ENCODE measurements around the gene SOCS4. TPM values are rescaled to one million over a fixed set of nuclear protein-coding genes. Genes with fewer than 3 reads are reported as not detected.

Gene SOCS4
- total RNA-seq, 1 experiment from 2014 or later = 35.5 TPM

DNA sequence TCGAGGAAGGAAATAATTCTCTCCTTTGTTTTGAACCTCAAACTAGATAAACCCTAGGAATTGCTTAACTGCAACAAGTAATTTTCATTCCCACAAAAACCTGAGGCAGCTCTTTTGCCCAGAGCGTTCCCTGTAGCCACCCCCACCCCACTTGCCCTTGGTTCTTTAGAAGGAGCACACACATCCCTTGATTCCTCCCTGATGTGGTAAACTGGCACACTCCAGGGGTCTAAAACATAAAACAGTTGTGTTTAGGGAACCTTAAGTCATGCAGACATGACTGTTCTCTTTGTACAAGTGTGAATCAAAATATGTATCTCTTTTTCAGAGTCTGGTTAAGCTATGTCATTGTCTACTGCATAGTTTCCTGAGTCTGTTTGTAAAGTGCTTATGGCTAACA, 38.4 kb downstream of the SOCS4 start:
- CTCF ChIA-PET = no interaction called here
- no peak for TF ChIP-seq EZH2 (IDR thresholded peaks at IDR 0.05; ENCODE audit: borderline replicate concordance, low read depth, low read length, poor library complexity, severe bottlenecking)
- TF ChIP-seq, protein P1, sequence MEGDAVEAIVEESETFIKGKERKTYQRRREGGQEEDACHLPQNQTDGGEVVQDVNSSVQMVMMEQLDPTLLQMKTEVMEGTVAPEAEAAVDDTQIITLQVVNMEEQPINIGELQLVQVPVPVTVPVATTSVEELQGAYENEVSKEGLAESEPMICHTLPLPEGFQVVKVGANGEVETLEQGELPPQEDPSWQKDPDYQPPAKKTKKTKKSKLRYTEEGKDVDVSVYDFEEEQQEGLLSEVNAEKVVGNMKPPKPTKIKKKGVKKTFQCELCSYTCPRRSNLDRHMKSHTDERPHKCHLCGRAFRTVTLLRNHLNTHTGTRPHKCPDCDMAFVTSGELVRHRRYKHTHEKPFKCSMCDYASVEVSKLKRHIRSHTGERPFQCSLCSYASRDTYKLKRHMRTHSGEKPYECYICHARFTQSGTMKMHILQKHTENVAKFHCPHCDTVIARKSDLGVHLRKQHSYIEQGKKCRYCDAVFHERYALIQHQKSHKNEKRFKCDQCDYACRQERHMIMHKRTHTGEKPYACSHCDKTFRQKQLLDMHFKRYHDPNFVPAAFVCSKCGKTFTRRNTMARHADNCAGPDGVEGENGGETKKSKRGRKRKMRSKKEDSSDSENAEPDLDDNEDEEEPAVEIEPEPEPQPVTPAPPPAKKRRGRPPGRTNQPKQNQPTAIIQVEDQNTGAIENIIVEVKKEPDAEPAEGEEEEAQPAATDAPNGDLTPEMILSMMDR (conservative IDR thresholded peaks at IDR 0.05; ENCODE audit: low read depth, low read length) = no peak
- no peak for DNase-seq (ENCODE audit: low spot score)
- Histone ChIP-seq H3K27ac (ENCODE audit: low read depth, low read length, poor library complexity, severe bottlenecking) (no peak overlapping the region), H3K27me3 (replicated peaks; ENCODE audit: insufficient read depth, low read depth, low read length, poor library complexity) (no peaks in the 10 kb centered on the region), H3K4me1 (ENCODE audit: insufficient read depth, low read length, poor library complexity, severe bottlenecking) (peaks cover 3% of the 10 kb centered on the region), H3K4me3 (ENCODE audit: low read depth, low read length, poor library complexity, severe bottlenecking) (no peak overlapping the region), H3K9me3 (ENCODE audit: low read depth, low read length, poor library complexity, severe bottlenecking) (no peaks in the 10 kb centered on the region), H3K36me3 (ENCODE audit: insufficient read depth, low read length, poor library complexity, severe bottlenecking) (peaks cover 64% of the 10 kb centered on the region)
- POLR2A ChIA-PET (ENCODE audit: low non-redundant PET) = no interaction called here
- TSS peak; percentile 16 for BruUV-seq (replicated peaks)
- intact Hi-C loops (cut with micrococcal nuclease; ENCODE audit: unreplicated experiment) = no loop called here

DNA sequence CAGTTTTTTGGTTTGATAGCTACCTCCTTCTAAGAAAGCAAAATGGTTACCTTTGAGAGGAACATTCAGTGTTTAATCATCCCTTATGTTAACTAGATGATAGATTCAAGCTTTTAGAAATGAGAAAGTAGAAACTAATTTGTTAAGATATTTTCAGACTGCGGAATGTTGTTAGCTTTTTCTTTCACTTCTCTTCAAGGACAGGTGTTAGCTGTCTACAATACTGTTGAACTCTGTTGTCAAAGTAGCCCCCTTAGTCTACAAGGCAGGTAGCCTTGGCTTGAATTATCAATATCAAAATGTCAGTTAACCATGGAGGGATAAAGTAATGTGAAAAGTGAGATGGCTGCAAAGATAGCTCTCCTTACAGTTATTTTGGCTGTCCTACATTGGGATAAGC, 39.2 kb downstream of the SOCS4 start:
- TF ChIP-seq EZH2 (IDR thresholded peaks at IDR 0.05; ENCODE audit: borderline replicate concordance, low read depth, low read length, poor library complexity, severe bottlenecking) = no peak
- TF ChIP-seq, protein P1 (conservative IDR thresholded peaks at IDR 0.05; ENCODE audit: low read depth, low read length) = no peak
- BruUV-seq (replicated peaks) = no TSS peak
- Histone ChIP-seq H3K27me3 (replicated peaks; ENCODE audit: insufficient read depth, low read depth, low read length, poor library complexity) (no peaks in the 10 kb centered on the region), H3K4me1 (ENCODE audit: insufficient read depth, low read length, poor library complexity, severe bottlenecking) (peaks cover 3% of the 10 kb centered on the region), H3K9me3 (ENCODE audit: low read depth, low read length, poor library complexity, severe bottlenecking) (no peaks in the 10 kb centered on the region), H3K36me3 (ENCODE audit: insufficient read depth, low read length, poor library complexity, severe bottlenecking) (peaks cover 59% of the 10 kb centered on the region), H3K4me3 (ENCODE audit: low read depth, low read length, poor library complexity, severe bottlenecking) (no peak overlapping the region), H3K27ac (ENCODE audit: low read depth, low read length, poor library complexity, severe bottlenecking) (no peak overlapping the region)
- intact Hi-C loops (cut with micrococcal nuclease; ENCODE audit: unreplicated experiment) = no loop called here
- CTCF ChIA-PET = no interaction called here
- POLR2A ChIA-PET (ENCODE audit: low non-redundant PET) = no interaction called here
- DNase-seq (ENCODE audit: low spot score) = no peak

DNA sequence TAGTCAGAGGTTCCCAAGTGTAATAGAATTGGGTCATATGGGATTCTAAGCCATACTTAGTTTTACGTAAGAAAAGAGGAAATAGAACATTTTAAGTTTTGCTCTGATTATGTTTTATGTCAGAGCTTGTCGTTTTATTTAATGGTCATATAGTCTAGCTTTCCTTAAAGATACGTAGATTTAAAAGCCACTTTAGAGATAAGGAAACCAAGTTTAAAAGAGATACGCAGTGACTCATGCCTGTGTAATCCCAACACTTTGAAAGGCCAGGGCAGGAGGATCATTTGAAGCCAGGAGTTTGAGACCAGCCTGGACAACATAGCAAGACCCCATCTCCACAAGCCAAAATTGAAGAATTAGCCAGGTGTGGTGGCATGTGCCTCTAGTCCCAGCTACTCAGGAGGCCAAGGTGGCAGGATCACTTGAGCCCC, 44.0 kb downstream of the SOCS4 start:
- intact Hi-C loops (cut with micrococcal nuclease; ENCODE audit: unreplicated experiment) = no loop called here
- H3K4me1 ChIP-seq (ENCODE audit: insufficient read depth, low read length, poor library complexity, severe bottlenecking) = peaks cover 30% of the 10 kb centered on the region
- no peak for DNase-seq (ENCODE audit: low spot score)
- H3K4me3 ChIP-seq (ENCODE audit: low read depth, low read length, poor library complexity, severe bottlenecking) = no peak overlapping the region
- H3K9me3 ChIP-seq (ENCODE audit: low read depth, low read length, poor library complexity, severe bottlenecking) = no peaks in the 10 kb centered on the region
- TF ChIP-seq, protein P1 (conservative IDR thresholded peaks at IDR 0.05; ENCODE audit: low read depth, low read length) = no peak
- no peak for TF ChIP-seq EZH2 (IDR thresholded peaks at IDR 0.05; ENCODE audit: borderline replicate concordance, low read depth, low read length, poor library complexity, severe bottlenecking)
- peaks cover 12% of the 10 kb centered on the region for H3K36me3 ChIP-seq (ENCODE audit: insufficient read depth, low read length, poor library complexity, severe bottlenecking)
- H3K27ac ChIP-seq (ENCODE audit: low read depth, low read length, poor library complexity, severe bottlenecking) = no peak overlapping the region
- CTCF ChIA-PET = no interaction called here
- POLR2A ChIA-PET (ENCODE audit: low non-redundant PET) = no interaction called here
- no TSS peak for BruUV-seq (replicated peaks)
- no peaks in the 10 kb centered on the region for H3K27me3 ChIP-seq (replicated peaks; ENCODE audit: insufficient read depth, low read depth, low read length, poor library complexity)

Data from A673 (cell line).